Endothelial cell of umbilical vein (primary cell): Measurements from ENCODE around the gene COBLL1. TPM values are rescaled to one million over a fixed set of nuclear protein-coding genes. Genes with fewer than 3 reads are reported as not detected.

Experiments used
- BruUV-seq: library from RNA; stranded (reverse); fragments of 400-500 nt; replicated peaks from 2 replicates; lab custom pipeline; 2021; lab: Mats Ljungman, UMichigan
- CTCF ChIA-PET: fragments of 300-600, 350-600 bp; sonication (Branson Sonifier 250); formaldehyde crosslinking; loops from one replicate; lab custom pipeline; 2021; ENCODE audit warnings: antibody characterized with exemption, inconsistent platforms; lab: Charles Lee
- POLR2A ChIA-PET: fragments of 300-600, 350-600 bp; sonication (Branson Sonifier 250); formaldehyde crosslinking; loops from one replicate; lab custom pipeline; 2021; ENCODE audit warnings: antibody characterized with exemption, inconsistent platforms; lab: Charles Lee
- DNase-seq: peaks from one replicate; pipeline ENCODE4 v3.0.0-alpha.2; 2011; ENCODE audit warnings: low read depth, low spot score
- FAIRE-seq: peaks from 2 replicates; lab custom pipeline; 2011; peaks lifted over from hg19 to GRCh38; lab: Jason Lieb, UNC
- H2AFZ ChIP-seq: 2 replicates; pipeline ENCODE4 v1.6.0; 2012; ENCODE audit warnings: low read depth, low read length, control low read depth, inconsistent platforms
- H3K27ac ChIP-seq: 2 replicates; pipeline ENCODE4 v1.5.1; 2011; ENCODE audit warnings: low read depth, mild to moderate bottlenecking, control low read depth, low read length, moderate library complexity; ENCODE audit not compliant: insufficient read depth
- H3K27me3 ChIP-seq, 2 experiments: 2 replicates each; pipeline versions ENCODE4 v1.6.0 to v1.6.1; 2011; ENCODE audit warnings: low read length in 2 of 2, mixed read lengths in 1 of 2; ENCODE audit not compliant: control insufficient read depth in 2 of 2, insufficient read depth in 2 of 2
- H3K36me3 ChIP-seq, 2 experiments: 2 replicates in 1 of 2; 3 replicates in 1 of 2; pipeline ENCODE4 v1.5.1; 2011; ENCODE audit warnings: low read length in 2 of 2, mild to moderate bottlenecking in 1 of 2, moderate library complexity in 1 of 2; ENCODE audit not compliant: control insufficient read depth in 2 of 2, insufficient read depth in 2 of 2; ENCODE audit errors: extremely low read depth in 1 of 2
- H3K4me1 ChIP-seq: 3 replicates; pipeline ENCODE4 v1.5.1; 2011; ENCODE audit warnings: mild to moderate bottlenecking, low read length; ENCODE audit not compliant: control insufficient read depth, insufficient read depth; ENCODE audit errors: extremely low read depth
- H3K4me2 ChIP-seq: 2 replicates; pipeline ENCODE4 v1.6.1; 2011; ENCODE audit warnings: low read length, control low read depth, mixed read lengths; ENCODE audit not compliant: insufficient read depth
- H3K4me3 ChIP-seq, 3 experiments: fragments of 200-600 bp in 1 of 3; sonication (generic), shearing (Covaris generic) in 1 of 3; replicated peaks in 1 of 3; 2 replicates each; pipeline ENCODE4 v1.5.1; 2011 to 2016; ENCODE audit warnings: control low read depth in 3 of 3, low read length in 3 of 3, mild to moderate bottlenecking in 2 of 3, inconsistent platforms in 1 of 3, low read depth in 1 of 3, moderate library complexity in 1 of 3; ENCODE audit not compliant: insufficient read depth in 1 of 3
- H3K79me2 ChIP-seq: 2 replicates; pipeline ENCODE4 v1.6.0; 2012; ENCODE audit warnings: low read length, inconsistent platforms; ENCODE audit not compliant: control insufficient read depth, insufficient read depth
- H3K9ac ChIP-seq: replicated peaks from 2 replicates; pipeline ENCODE3; 2011; ENCODE audit warnings: low read length, control low read depth; ENCODE audit not compliant: insufficient read depth; ENCODE audit errors: extremely low read depth
- H3K9me1 ChIP-seq: replicated peaks from 3 replicates; pipeline ENCODE4 v1.6.0; 2011; ENCODE audit warnings: mild to moderate bottlenecking, low read length; ENCODE audit not compliant: control insufficient read depth, insufficient read depth; ENCODE audit errors: extremely low read depth
- H3K9me3 ChIP-seq: replicated peaks from 2 replicates; pipeline ENCODE4 v1.5.1; 2012; ENCODE audit warnings: low read length, inconsistent platforms; ENCODE audit not compliant: control insufficient read depth, insufficient read depth
- H4K20me1 ChIP-seq: replicated peaks from 2 replicates; pipeline ENCODE3; 2011; ENCODE audit warnings: mild to moderate bottlenecking, low read length; ENCODE audit not compliant: control insufficient read depth, insufficient read depth; ENCODE audit errors: extremely low read depth
- EZH2 ChIP-seq: IDR thresholded peaks from 2 replicates; pipeline ENCODE4 v1.6.1; 2012; ENCODE audit warnings: borderline replicate concordance, low read depth, mild to moderate bottlenecking, moderate library complexity, low read length, inconsistent platforms; ENCODE audit not compliant: severe bottlenecking
- FOS ChIP-seq: IDR thresholded peaks from 2 replicates; pipeline ENCODE4 v1.6.1; 2011; ENCODE audit warnings: mild to moderate bottlenecking, low read length, moderate library complexity, borderline replicate concordance; ENCODE audit not compliant: insufficient read depth
- GATA2 ChIP-seq: IDR thresholded peaks from 2 replicates; pipeline ENCODE4 v1.7.0; 2011; ENCODE audit warnings: low read depth, mild to moderate bottlenecking, moderate library complexity, mixed read lengths, low read length; ENCODE audit not compliant: insufficient read length, insufficient read depth
- JUN ChIP-seq: IDR thresholded peaks from 2 replicates; pipeline ENCODE4 v1.6.1; 2011; ENCODE audit warnings: borderline replicate concordance, low read depth; ENCODE audit not compliant: insufficient read length, insufficient read depth
- MYC ChIP-seq: IDR thresholded peaks from one replicate; pipeline ENCODE4 v1.6.1; 2011; ENCODE audit warnings: mild to moderate bottlenecking, low read depth, low read length
- POLR2A ChIP-seq: IDR thresholded peaks from 2 replicates; pipeline ENCODE4 v1.6.1; 2012; ENCODE audit warnings: low read depth, mild to moderate bottlenecking, control low read depth, low read length
- POLR2AphosphoS5 ChIP-seq: IDR thresholded peaks from 2 replicates; pipeline ENCODE4 v1.6.1; 2012; ENCODE audit warnings: low read depth, mild to moderate bottlenecking, control low read depth, low read length, moderate library complexity; ENCODE audit not compliant: insufficient read depth
- dilution Hi-C: fragments of 300-500 bp; cut with MboI; formaldehyde crosslinking; loops from one replicate; pipeline ENCODE4 v1.15.0; 2019; ENCODE audit warnings: low sequenced_read_pairs; ENCODE audit not compliant: extremely low pct_ligation_motif_present
- intact Hi-C: fragments of 100-400 bp; cut with micrococcal nuclease; formaldehyde crosslinking; loops from one replicate; pipeline ENCODE4 v1.10.0; 2022
- polyA plus RNA-seq, 4 experiments: library from polyadenylated mRNA; depleted of rRNA in 3 of 4; stranded (reverse) in 3 of 4; unstranded in 1 of 4; fragments of >200 nt; gene quantifications; 2 replicates each; pipeline versions ENCODE4 v1.2.1 to v1.2.3, GENCODE V29; 2011 to 2012; ENCODE audit warnings: missing spikeins in 1 of 4
- total RNA-seq: library from RNA; stranded (reverse); gene quantifications from 2 replicates; pipeline ENCODE4 v1.2.3, GENCODE V29; 2021
- TF ChIP-seq, protein P1 (sequence below): IDR thresholded peaks from 2 replicates; pipeline ENCODE4 v1.6.1; 2011; ENCODE audit not compliant: insufficient read depth, insufficient read length
- TF ChIP-seq, protein P2 (sequence below), 2 donors: IDR thresholded peaks; 1 replicate in 1 of 2; 2 replicates in 1 of 2; pipeline ENCODE4 v1.5.1; 2011; ENCODE audit warnings: low read length in 2 of 2, mild to moderate bottlenecking in 2 of 2, moderate library complexity in 2 of 2, control low read depth in 1 of 2, inconsistent platforms in 1 of 2, low read depth in 1 of 2; ENCODE audit not compliant: insufficient read depth in 1 of 2; ENCODE audit errors: extremely low read depth in 1 of 2

The COBLL1 gene
- total and polyA plus RNA-seq, 2 donors (not counting 3 experiments of a cell fraction or from before 2014, with no cell fraction given), result 9.1 to 38.4 TPM

DNA sequence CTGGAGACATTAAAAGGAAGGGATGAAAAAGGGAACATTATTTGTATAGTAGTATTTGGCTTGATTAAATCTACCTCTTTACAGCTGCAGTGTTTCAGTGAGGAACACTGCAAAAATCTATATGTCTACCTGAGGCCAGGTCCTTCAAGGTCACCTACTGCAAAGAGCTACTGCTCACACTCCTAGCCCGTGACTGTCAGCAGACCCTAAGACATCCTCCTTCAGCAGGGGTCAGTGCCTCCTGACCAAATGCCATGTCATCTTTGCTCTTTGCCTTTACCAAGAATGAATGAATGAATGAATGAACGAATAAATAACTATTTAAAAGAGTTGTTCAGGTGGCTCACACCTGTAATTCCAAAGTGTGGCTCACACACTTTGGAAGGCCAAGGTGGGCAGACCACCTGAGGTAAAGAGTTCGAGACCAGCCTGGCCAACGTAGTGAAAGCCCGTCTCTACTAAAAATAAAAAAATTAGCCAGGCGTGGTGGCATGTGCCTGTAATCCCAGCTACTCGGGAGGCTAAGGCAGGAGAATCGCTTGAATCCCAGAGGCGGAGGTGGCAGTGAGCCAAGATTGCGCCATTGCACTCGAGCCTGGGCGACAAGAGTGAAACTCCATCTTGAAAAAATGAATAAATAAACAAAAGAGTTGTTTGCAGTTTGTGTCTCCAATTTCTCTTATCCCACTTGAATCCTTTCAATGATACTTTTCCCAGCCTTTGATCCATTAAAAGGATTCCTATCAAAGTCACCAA is 136.0 kb downstream of the COBLL1 start:
- Histone ChIP-seq H4K20me1 (no peaks in the 10 kb centered on the region), H3K27ac (no peak overlapping the region), H2AFZ (no peak overlapping the region), H3K36me3 (peaks cover 0 to 3% of the 10 kb centered on the region in 2 experiments), H3K9me3 (no peaks in the 10 kb centered on the region), H3K27me3 (no peaks in the 10 kb centered on the region), H3K9me1 (no peaks in the 10 kb centered on the region), H3K79me2 (no peaks in the 10 kb centered on the region), H3K4me3 (no peak overlapping the region), H3K4me2 (no peak overlapping the region), H3K9ac (no peak overlapping the region), H3K4me1 (peaks cover 6% of the 10 kb centered on the region)
- ChIA-PET POLR2A (no interaction called here), CTCF (interaction anchor here (0.6 kb wide), 1 partner anchor 88 kb away, joined by 3 read pairs; no protein-coding TSS in a partner anchor)
- no peak for FAIRE-seq
- no TSS peak for BruUV-seq
- intact Hi-C loops, result no loop called here
- no peak for DNase-seq
- dilution Hi-C loops, result no loop called here
- no peak for TF ChIP-seq POLR2A
- TF ChIP-seq FOS, result no peak
- no peak for TF ChIP-seq JUN
- TF ChIP-seq, protein P1, sequence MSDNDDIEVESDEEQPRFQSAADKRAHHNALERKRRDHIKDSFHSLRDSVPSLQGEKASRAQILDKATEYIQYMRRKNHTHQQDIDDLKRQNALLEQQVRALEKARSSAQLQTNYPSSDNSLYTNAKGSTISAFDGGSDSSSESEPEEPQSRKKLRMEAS, result no peak
- TF ChIP-seq GATA2, result no peak
- TF ChIP-seq POLR2AphosphoS5, result no peak
- TF ChIP-seq MYC, result no peak
- TF ChIP-seq EZH2, result no peak
- TF ChIP-seq, protein P2, sequence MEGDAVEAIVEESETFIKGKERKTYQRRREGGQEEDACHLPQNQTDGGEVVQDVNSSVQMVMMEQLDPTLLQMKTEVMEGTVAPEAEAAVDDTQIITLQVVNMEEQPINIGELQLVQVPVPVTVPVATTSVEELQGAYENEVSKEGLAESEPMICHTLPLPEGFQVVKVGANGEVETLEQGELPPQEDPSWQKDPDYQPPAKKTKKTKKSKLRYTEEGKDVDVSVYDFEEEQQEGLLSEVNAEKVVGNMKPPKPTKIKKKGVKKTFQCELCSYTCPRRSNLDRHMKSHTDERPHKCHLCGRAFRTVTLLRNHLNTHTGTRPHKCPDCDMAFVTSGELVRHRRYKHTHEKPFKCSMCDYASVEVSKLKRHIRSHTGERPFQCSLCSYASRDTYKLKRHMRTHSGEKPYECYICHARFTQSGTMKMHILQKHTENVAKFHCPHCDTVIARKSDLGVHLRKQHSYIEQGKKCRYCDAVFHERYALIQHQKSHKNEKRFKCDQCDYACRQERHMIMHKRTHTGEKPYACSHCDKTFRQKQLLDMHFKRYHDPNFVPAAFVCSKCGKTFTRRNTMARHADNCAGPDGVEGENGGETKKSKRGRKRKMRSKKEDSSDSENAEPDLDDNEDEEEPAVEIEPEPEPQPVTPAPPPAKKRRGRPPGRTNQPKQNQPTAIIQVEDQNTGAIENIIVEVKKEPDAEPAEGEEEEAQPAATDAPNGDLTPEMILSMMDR (IDR thresholded peaks at IDR 0.05; ENCODE audit: extremely low read depth in 1 of 2, insufficient read depth in 1 of 2, low read depth in 1 of 2, low read length in 2 of 2), result no peak
